Left lung (tissue), 10 donors: ENCODE data around the gene SLC38A8. TPM values are rescaled to one million over a fixed set of nuclear protein-coding genes. Genes with fewer than 3 reads are reported as not detected.

Source experiments
- ATAC-seq: fragments of 200-7000 bp; cut with Tn5 transposase; one replicate; pipeline ENCODE4 v1.9.1; 2020; ENCODE audit warnings: moderate library complexity
- DNase-seq, 4 donors: peaks; one replicate each; pipeline ENCODE4 v3.0.0-alpha.2; 2013 to 2020
- H3K27ac ChIP-seq, 2 donors: fragments of 200-600 bp; sonication (generic) in 1 of 2; one replicate each; pipeline versions ENCODE4 v1.5.0 to v1.8.0; 2020 to 2021
- H3K27me3 ChIP-seq, 2 donors: fragments of 200-600 bp; sonication (generic) in 1 of 2; one replicate each; pipeline versions ENCODE4 v1.5.0 to v1.8.0; 2020 to 2021
- H3K36me3 ChIP-seq, 2 donors: fragments of 200-600 bp; sonication (generic) in 1 of 2; one replicate each; pipeline versions ENCODE4 v1.5.0 to v1.8.0; 2020 to 2021
- H3K4me1 ChIP-seq, 2 donors: fragments of 200-600 bp; one replicate each; pipeline ENCODE4 v1.8.0; 2021
- H3K4me3 ChIP-seq, 2 donors: fragments of 200-600 bp; sonication (generic) in 1 of 2; one replicate each; pipeline versions ENCODE4 v1.5.0 to v1.8.0; 2020 to 2021; ENCODE audit warnings: mild to moderate bottlenecking in 1 of 2
- H3K9me3 ChIP-seq, 2 donors: fragments of 200-600 bp; sonication (generic) in 1 of 2; one replicate each; pipeline versions ENCODE4 v1.5.0 to v1.8.0; 2020 to 2021
- CTCF ChIP-seq, 2 donors: fragments of 200-600 bp; sonication (generic) in 1 of 2; IDR thresholded peaks; one replicate each; pipeline versions ENCODE4 v1.5.0 to v1.8.0; 2021; ENCODE audit warnings: antibody characterized with exemption in 2 of 2
- intact Hi-C, 2 donors: fragments of 100-400 bp; cut with DNase I; formaldehyde crosslinking; loops; one replicate each; pipeline versions ENCODE4 v1.11.2 to v1.14.2; 2022
- polyA plus RNA-seq, 6 donors: library from polyadenylated mRNA; unstranded; fragments of 120-200 nt; gene quantifications; one replicate each; pipeline ENCODE4 v1.2.1, GENCODE V29; 2013; ENCODE audit not compliant: insufficient read length in 6 of 6
- total RNA-seq, 2 donors: library from RNA; stranded (reverse); fragmentation: NEBNext Ultra II Directional; extraction: Animal tissue kit (Norgen Biotek cat#: 25700); gene quantifications; one replicate each; pipeline ENCODE4 v1.2.1, GENCODE V29; 2021
- donor health status: DM: no; HTN: yes; CAD: no.
- donor health status: DM: no; HTN: no; CAD: no.

SLC38A8 gene
- total and polyA plus RNA-seq, 8 donors, result 0.65 TPM; not detected in 7

- TF ChIP-seq CTCF (IDR thresholded peaks at IDR 0.05), result no peak
- H3K27ac ChIP-seq, result no peak overlapping the region
- H3K36me3 ChIP-seq, result no peaks in the 10 kb centered on the region
- intact Hi-C loops, result no loop called here
- no peak overlapping the region for H3K4me3 ChIP-seq
- DNase-seq (peak in 1 of 4 donors; percentile 10), ATAC-seq (no peak)
- H3K4me1 ChIP-seq, result no peaks in the 10 kb centered on the region
- H3K27me3 ChIP-seq, result peaks cover 0 to 38% of the 10 kb centered on the region in 2 donors
- no peaks in the 10 kb centered on the region for H3K9me3 ChIP-seq
These were observed 27.8 kb downstream of the SLC38A8 start for GRCh38 chr16:84014570-84015327.

- no peak overlapping the region for H3K4me3 ChIP-seq
- DNase-seq (peak in 3 of 4 donors; percentile 45 to 89 (median 83)), ATAC-seq (peak; percentile 92)
- TF ChIP-seq CTCF (IDR thresholded peaks at IDR 0.05), result no peak
- H3K27me3 ChIP-seq, result peaks cover 0 to 31% of the 10 kb centered on the region in 2 donors
- intact Hi-C loops, result no loop called here
- H3K9me3 ChIP-seq, result no peaks in the 10 kb centered on the region
- H3K4me1 ChIP-seq, result no peaks in the 10 kb centered on the region
- no peaks in the 10 kb centered on the region for H3K36me3 ChIP-seq
- H3K27ac ChIP-seq, result no peak overlapping the region
These were observed 28.6 kb downstream of the SLC38A8 start for GRCh38 chr16:84013787-84014569.

- no peak for TF ChIP-seq CTCF (IDR thresholded peaks at IDR 0.05)
- Histone ChIP-seq H3K9me3 (no peaks in the 10 kb centered on the region), H3K4me3 (no peak overlapping the region), H3K27ac (no peak overlapping the region), H3K4me1 (no peaks in the 10 kb centered on the region), H3K36me3 (no peaks in the 10 kb centered on the region), H3K27me3 (peaks cover 0 to 37% of the 10 kb centered on the region in 2 donors)
- no peak for ATAC-seq
- intact Hi-C loops, result no loop called here
- DNase-seq, result no peak
These were observed 33.3 kb downstream of the SLC38A8 start for GRCh38 chr16:84009282-84009681.

GRCh38 chr16:84007965-84008364 is 34.6 kb downstream of the SLC38A8 start:
- DNase-seq, result no peak
- no peak for TF ChIP-seq CTCF (IDR thresholded peaks at IDR 0.05)
- no peaks in the 10 kb centered on the region for H3K9me3 ChIP-seq
- no peaks in the 10 kb centered on the region for H3K36me3 ChIP-seq
- no peak overlapping the region for H3K4me3 ChIP-seq
- H3K27ac ChIP-seq, result no peak overlapping the region
- peaks cover 0 to 44% of the 10 kb centered on the region in 2 donors for H3K27me3 ChIP-seq
- intact Hi-C loops, result no loop called here
- no peaks in the 10 kb centered on the region for H3K4me1 ChIP-seq
- no peak for ATAC-seq

- intact Hi-C loops, result no loop called here
- TF ChIP-seq CTCF (IDR thresholded peaks at IDR 0.05), result no peak
- Histone ChIP-seq H3K36me3 (no peaks in the 10 kb centered on the region), H3K27ac (no peak overlapping the region), H3K4me3 (no peak overlapping the region), H3K4me1 (no peaks in the 10 kb centered on the region), H3K27me3 (peaks cover 0 to 47% of the 10 kb centered on the region in 2 donors), H3K9me3 (no peaks in the 10 kb centered on the region)
- DNase-seq (no peak), ATAC-seq (no peak)
These were observed 35.1 kb downstream of the SLC38A8 start for GRCh38 chr16:84007520-84007919.
